ENCODE measurements around the gene C1D.
"Not testable (repeated sequence)": the region's sequence is repeated elsewhere in the genome, so short reads cannot be mapped to it uniquely, and the experiment has no call there.

C1D gene

GRCh38 chr2:67997903-67998302 is 64.9 kb downstream of the C1D start:
- DNase-seq = no peak

GRCh38 chr2:67997528-67997900 is 65.3 kb downstream of the C1D start:
- DNase-seq = no peak

GRCh38 chr2:67996772-67997527 is 65.9 kb downstream of the C1D start:
- no peak for DNase-seq

- DNase-seq = no peak
Observed at GRCh38 chr2:67994716-67995115, 68.1 kb downstream of the C1D start.

- not testable (repeated sequence) for DNase-seq
Observed at GRCh38 chr2:67994069-67994468, 68.7 kb downstream of the C1D start.

- DNase-seq = no peak
Observed at GRCh38 chr2:67993329-67993728, 69.5 kb downstream of the C1D start.

GRCh38 chr2:67991456-67991855 is 71.3 kb downstream of the C1D start:
- no peak for DNase-seq
